Hepatocyte (in vitro differentiated cells): ENCODE results near the gene ADCY1.

Experiments used
- EZH2 ChIP-seq: fragments of 200-600 bp; sonication (generic); IDR thresholded peaks from 2 replicates; pipeline ENCODE4 v1.6.1; 2016; ENCODE audit warnings: antibody characterized with exemption, mild to moderate bottlenecking, borderline replicate concordance
- TF ChIP-seq, protein P1 (sequence below): fragments of 200-600 bp; sonication (generic); IDR thresholded peaks from 2 replicates; pipeline ENCODE4 v1.5.1; 2016; ENCODE audit warnings: antibody characterized with exemption, mild to moderate bottlenecking; ENCODE audit not compliant: poor library complexity

DNA sequence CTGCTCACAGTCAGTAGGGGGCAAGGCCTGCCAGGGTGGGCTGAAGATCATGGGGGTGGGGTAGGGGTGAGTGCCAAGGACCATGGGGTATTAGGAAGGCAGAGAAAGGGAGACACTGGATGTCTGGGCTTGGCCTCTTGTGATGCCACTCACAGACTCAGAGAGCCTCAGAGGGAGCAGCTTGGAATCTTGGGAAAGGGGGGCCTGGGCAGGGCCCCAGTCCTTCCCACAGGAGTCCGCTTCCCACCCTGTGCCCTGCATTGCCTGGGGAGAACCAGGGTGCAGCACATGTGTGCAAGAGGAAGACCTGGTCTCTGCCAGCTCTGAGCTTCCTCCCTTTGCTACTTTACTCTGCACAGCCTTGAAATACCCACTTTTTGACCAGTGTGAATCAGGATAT is 4.3 kb downstream of the ADCY1 start:
- TF ChIP-seq, protein P1, sequence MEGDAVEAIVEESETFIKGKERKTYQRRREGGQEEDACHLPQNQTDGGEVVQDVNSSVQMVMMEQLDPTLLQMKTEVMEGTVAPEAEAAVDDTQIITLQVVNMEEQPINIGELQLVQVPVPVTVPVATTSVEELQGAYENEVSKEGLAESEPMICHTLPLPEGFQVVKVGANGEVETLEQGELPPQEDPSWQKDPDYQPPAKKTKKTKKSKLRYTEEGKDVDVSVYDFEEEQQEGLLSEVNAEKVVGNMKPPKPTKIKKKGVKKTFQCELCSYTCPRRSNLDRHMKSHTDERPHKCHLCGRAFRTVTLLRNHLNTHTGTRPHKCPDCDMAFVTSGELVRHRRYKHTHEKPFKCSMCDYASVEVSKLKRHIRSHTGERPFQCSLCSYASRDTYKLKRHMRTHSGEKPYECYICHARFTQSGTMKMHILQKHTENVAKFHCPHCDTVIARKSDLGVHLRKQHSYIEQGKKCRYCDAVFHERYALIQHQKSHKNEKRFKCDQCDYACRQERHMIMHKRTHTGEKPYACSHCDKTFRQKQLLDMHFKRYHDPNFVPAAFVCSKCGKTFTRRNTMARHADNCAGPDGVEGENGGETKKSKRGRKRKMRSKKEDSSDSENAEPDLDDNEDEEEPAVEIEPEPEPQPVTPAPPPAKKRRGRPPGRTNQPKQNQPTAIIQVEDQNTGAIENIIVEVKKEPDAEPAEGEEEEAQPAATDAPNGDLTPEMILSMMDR, result no peak
- no peak for TF ChIP-seq EZH2
